HEK293 (cell line): ENCODE results near the gene SLC25A30.
A peak's percentile ranks its signal among the peaks of the same experiment; 100 is the strongest.
"Not testable (repeated sequence)": the region's sequence is repeated elsewhere in the genome, so short reads cannot be mapped to it uniquely, and the experiment has no call there.

ENCODE experiments used
- CTCF ChIA-PET: fragments of 350-600 bp; formaldehyde crosslinking; extraction: SDS; loops from one replicate; lab custom pipeline; 2021; ENCODE audit warnings: antibody characterized with exemption; lab: Yijun Ruan, JAX
- POLR2A ChIA-PET: fragments of 300-600 bp; formaldehyde crosslinking; extraction: SDS; loops from one replicate; lab custom pipeline; 2020; ENCODE audit warnings: antibody characterized with exemption, inconsistent platforms; lab: Yijun Ruan, JAX
- H3K27ac ChIP-seq: fragments of 200-500 bp; sonication (Bioruptor generic); 2 replicates; pipeline ENCODE4 v1.5.1; 2014; ENCODE audit warnings: low read depth, low read length, control low read depth, inconsistent platforms; ENCODE audit errors: extremely low read depth
- H3K36me3 ChIP-seq, 2 experiments: fragments of 200-500 bp in 1 of 2; sonication (Bioruptor generic) in 1 of 2; 1 replicate in 1 of 2; 2 replicates in 1 of 2; pipeline ENCODE4 v1.5.1; 2014 to 2017; ENCODE audit warnings: inconsistent platforms in 2 of 2, low read length in 2 of 2; ENCODE audit not compliant: control insufficient read depth in 2 of 2, insufficient read depth in 1 of 2
- H3K4me1 ChIP-seq: fragments of 200-500 bp; sonication (Bioruptor generic); 2 replicates; pipeline ENCODE4 v1.5.1; 2014; ENCODE audit warnings: mild to moderate bottlenecking, low read length, inconsistent platforms; ENCODE audit not compliant: control insufficient read depth, insufficient read depth
- H3K4me3 ChIP-seq: 2 replicates; pipeline ENCODE4 v1.5.1; 2011; ENCODE audit warnings: low read depth, mild to moderate bottlenecking, control low read depth, low read length, moderate library complexity
- H3K9me3 ChIP-seq: fragments of 200-500 bp; sonication (Bioruptor generic); 2 replicates; pipeline ENCODE4 v1.5.1; 2014; ENCODE audit warnings: low read depth, low read length, inconsistent platforms; ENCODE audit not compliant: control insufficient read depth, insufficient read depth
- INSM2 ChIP-seq: fragments of 450-650 bp; formaldehyde crosslinking; IDR thresholded peaks from 2 replicates; pipeline ENCODE4 v1.5.1; 2016; ENCODE audit warnings: missing biosample characterization, missing genetic modification characterization
- ZNF239 ChIP-seq: fragments of 450-650 bp; formaldehyde crosslinking; IDR thresholded peaks from 2 replicates; pipeline ENCODE4 v1.5.1; 2016; ENCODE audit warnings: missing biosample characterization, missing genetic modification characterization
- ZNF350 ChIP-seq: fragments of 450-650 bp; formaldehyde crosslinking; IDR thresholded peaks from 2 replicates; pipeline ENCODE4 v1.5.0; 2017; ENCODE audit warnings: missing biosample characterization, mild to moderate bottlenecking, missing genetic modification characterization
- ZNF391 ChIP-seq: fragments of 450-650 bp; formaldehyde crosslinking; IDR thresholded peaks from 2 replicates; pipeline ENCODE4 v1.5.1; 2016; ENCODE audit warnings: low read depth, missing biosample characterization, missing genetic modification characterization, borderline replicate concordance
- ZNF473 ChIP-seq: fragments of 450-650 bp; formaldehyde crosslinking; IDR thresholded peaks from 2 replicates; pipeline ENCODE4 v1.5.1; 2017; ENCODE audit warnings: missing biosample characterization, missing genetic modification characterization
- ZNF629 ChIP-seq: fragments of 450-650 bp; formaldehyde crosslinking; IDR thresholded peaks from 2 replicates; pipeline ENCODE4 v1.5.1; 2017; ENCODE audit warnings: missing biosample characterization, missing genetic modification characterization

The SLC25A30 gene

GRCh38 chr13:45349438-45349837 is 68.7 kb downstream of the SLC25A30 start:
- POLR2A ChIA-PET: no interaction called here
- H3K27ac ChIP-seq: no peak overlapping the region
- peak; percentile 67; the same call in 1 of the 2 replicates for TF ChIP-seq ZNF629 (tag by site-specific recombination)
- TF ChIP-seq ZNF473: no peak
- TF ChIP-seq ZNF350 (tag by site-specific recombination): no peak
- no peak for TF ChIP-seq INSM2 (tag by site-specific recombination)
- TF ChIP-seq ZNF391 (tag by site-specific recombination): no peak
- TF ChIP-seq ZNF239 (tag by site-specific recombination): no peak
- peaks cover 0 to 15% of the 10 kb centered on the region in 2 experiments; a peak in 2 of 3 replicates for H3K36me3 ChIP-seq
- no peaks in the 10 kb centered on the region for H3K9me3 ChIP-seq
- CTCF ChIA-PET: no interaction called here
- no peak overlapping the region for H3K4me3 ChIP-seq
- no peaks in the 10 kb centered on the region for H3K4me1 ChIP-seq

GRCh38 chr13:45344064-45344463 is 74.1 kb downstream of the SLC25A30 start:
- CTCF ChIA-PET: not testable (repeated sequence)

More at GRCh38 chr13:45344064-45344463, 74.1 kb downstream of the SLC25A30 start:
- POLR2A ChIA-PET, H3K4me3 ChIP-seq, H3K27ac ChIP-seq, H3K4me1 ChIP-seq, H3K9me3 ChIP-seq: not testable (repeated sequence)
- H3K36me3 ChIP-seq: peaks cover 6 to 16% of the 10 kb centered on the region in 2 experiments
